HG03196 (cell line): ENCODE results near the gene RMC1.
"Not testable (repeated sequence)": the region's sequence is repeated elsewhere in the genome, so short reads cannot be mapped to it uniquely, and the experiment has no call there.

Source experiments
- ATAC-seq: cut with Tn5 transposase; IDR thresholded peaks from one replicate; pipeline ENCODE4 v1.9.1; 2021; ENCODE audit not compliant: unreplicated experiment

Gene RMC1

GRCh38 chr18:23556145-23556780 is 53.0 kb downstream of the RMC1 start:
- no peak for ATAC-seq

- not testable (repeated sequence) for ATAC-seq
Observed at GRCh38 chr18:23557511-23557910, 54.2 kb downstream of the RMC1 start.

- no peak for ATAC-seq
Observed at GRCh38 chr18:23560186-23560585, 56.9 kb downstream of the RMC1 start.

- no peak for ATAC-seq
Observed at GRCh38 chr18:23563377-23564043, 60.2 kb downstream of the RMC1 start.

- ATAC-seq = no peak
Observed at GRCh38 chr18:23565916-23566547, 62.7 kb downstream of the RMC1 start.

- no peak for ATAC-seq
Observed at GRCh38 chr18:23567671-23568070, 64.4 kb downstream of the RMC1 start.

GRCh38 chr18:23568281-23569138 is 65.2 kb downstream of the RMC1 start:
- no peak for ATAC-seq

GRCh38 chr18:23569299-23570063 is 66.2 kb downstream of the RMC1 start:
- no peak for ATAC-seq

- no peak for ATAC-seq
Observed at GRCh38 chr18:23570912-23571504, 67.7 kb downstream of the RMC1 start.

- ATAC-seq = no peak
Observed at GRCh38 chr18:23572012-23572411, 68.7 kb downstream of the RMC1 start.

- no peak for ATAC-seq
Observed at GRCh38 chr18:23572570-23572969, 69.3 kb downstream of the RMC1 start.

GRCh38 chr18:23573020-23573419 is 69.7 kb downstream of the RMC1 start:
- no peak for ATAC-seq

GRCh38 chr18:23573626-23574431 is 70.5 kb downstream of the RMC1 start:
- ATAC-seq = no peak

- ATAC-seq = no peak
Observed at GRCh38 chr18:23574611-23575308, 71.4 kb downstream of the RMC1 start.

- ATAC-seq = no peak
Observed at GRCh38 chr18:23575309-23575651, 72.0 kb downstream of the RMC1 start.

GRCh38 chr18:23577521-23577920 is 74.2 kb downstream of the RMC1 start:
- ATAC-seq = not testable (repeated sequence)

- ATAC-seq = no peak
Observed at GRCh38 chr18:23578067-23578701, 74.9 kb downstream of the RMC1 start.

- ATAC-seq = no peak
Observed at GRCh38 chr18:23578891-23579653, 75.8 kb downstream of the RMC1 start.
